ENCODE data around the gene HOXA7.
A peak's percentile ranks its signal among the peaks of the same experiment; 100 is the strongest.

The HOXA7 gene

GRCh38 chr7:27175626-27176523 is 19.4 kb upstream of the HOXA7 start:
- Histone ChIP-seq H3K4me3 (ENCODE audit: low read length) (peak overlapping the region; percentile 78), H3K27ac (ENCODE audit: low read depth, low read length) (peak overlapping the region; percentile 96), H3K9ac (ENCODE audit: low read length) (peak overlapping the region; percentile 55), H3K4me1 (ENCODE audit: control insufficient read depth, insufficient read depth, low read length) (peaks cover 10% of the 10 kb centered on the region), H3K27me3 (ENCODE audit: control insufficient read depth, insufficient read depth, low read length) (peaks cover 9% of the 10 kb centered on the region), H3K36me3 (ENCODE audit: control insufficient read depth, insufficient read depth, low read length) (no peaks in the 10 kb centered on the region)

- peaks cover 5% of the 10 kb centered on the region for H3K4me1 ChIP-seq (ENCODE audit: control insufficient read depth, insufficient read depth, low read length)
- no peaks in the 10 kb centered on the region for H3K36me3 ChIP-seq (ENCODE audit: control insufficient read depth, insufficient read depth, low read length)
- H3K27me3 ChIP-seq (ENCODE audit: control insufficient read depth, insufficient read depth, low read length), result peaks cover 9% of the 10 kb centered on the region
- H3K4me3 ChIP-seq (ENCODE audit: low read length), result peak overlapping the region; percentile 78
- H3K27ac ChIP-seq (ENCODE audit: low read depth, low read length), result peak overlapping the region; percentile 96
- peak overlapping the region; percentile 55 for H3K9ac ChIP-seq (ENCODE audit: low read length)
These were observed 18.6 kb upstream of the HOXA7 start for GRCh38 chr7:27174874-27175625.

GRCh38 chr7:27173956-27174873 is 17.7 kb upstream of the HOXA7 start, which contains the start of gene HOXA10:
HOXA10 (minus strand) TSS chr7:27174320; CDS start chr7:27174306, 14 bp downstream.
- H3K27ac ChIP-seq (ENCODE audit: low read depth, low read length), result peak within 1 kb of the TSS; percentile 96
- H3K36me3 ChIP-seq (ENCODE audit: control insufficient read depth, insufficient read depth, low read length), result no peaks in the 10 kb centered on the region
- H3K27me3 ChIP-seq (ENCODE audit: control insufficient read depth, insufficient read depth, low read length), result peaks cover 6% of the 10 kb centered on the region
- H3K4me3 ChIP-seq (ENCODE audit: low read length), result peak within 1 kb of the TSS; percentile 78
- H3K4me1 ChIP-seq (ENCODE audit: control insufficient read depth, insufficient read depth, low read length), result peaks cover 5% of the 10 kb centered on the region
- peak within 1 kb of the TSS; percentile 81 for H3K9ac ChIP-seq (ENCODE audit: low read length)

- H3K4me1 ChIP-seq (ENCODE audit: control insufficient read depth, insufficient read depth, low read length), result peaks cover 5% of the 10 kb centered on the region
- H3K27me3 ChIP-seq (ENCODE audit: control insufficient read depth, insufficient read depth, low read length), result peaks cover 6% of the 10 kb centered on the region
- no peaks in the 10 kb centered on the region for H3K36me3 ChIP-seq (ENCODE audit: control insufficient read depth, insufficient read depth, low read length)
- H3K27ac ChIP-seq (ENCODE audit: low read depth, low read length), result peak overlapping the region; percentile 96
- peak overlapping the region; percentile 81 for H3K9ac ChIP-seq (ENCODE audit: low read length)
- H3K4me3 ChIP-seq (ENCODE audit: low read length), result peak overlapping the region; percentile 78
These were observed 17.1 kb upstream of the HOXA7 start for GRCh38 chr7:27173511-27173955.

GRCh38 chr7:27172823-27173510 is 16.5 kb upstream of the HOXA7 start:
- Histone ChIP-seq H3K9ac (ENCODE audit: low read length) (peak overlapping the region; percentile 81), H3K4me1 (ENCODE audit: control insufficient read depth, insufficient read depth, low read length) (peaks cover 5% of the 10 kb centered on the region), H3K36me3 (ENCODE audit: control insufficient read depth, insufficient read depth, low read length) (no peaks in the 10 kb centered on the region), H3K27ac (ENCODE audit: low read depth, low read length) (peak overlapping the region; percentile 96), H3K4me3 (ENCODE audit: low read length) (peak overlapping the region; percentile 78), H3K27me3 (ENCODE audit: control insufficient read depth, insufficient read depth, low read length) (peaks cover 6% of the 10 kb centered on the region)

- Histone ChIP-seq H3K4me3 (ENCODE audit: low read length) (peak overlapping the region; percentile 78), H3K27me3 (ENCODE audit: control insufficient read depth, insufficient read depth, low read length) (peaks cover 6% of the 10 kb centered on the region), H3K4me1 (ENCODE audit: control insufficient read depth, insufficient read depth, low read length) (peaks cover 5% of the 10 kb centered on the region), H3K9ac (ENCODE audit: low read length) (peak overlapping the region; percentile 74), H3K36me3 (ENCODE audit: control insufficient read depth, insufficient read depth, low read length) (no peaks in the 10 kb centered on the region), H3K27ac (ENCODE audit: low read depth, low read length) (peak overlapping the region; percentile 96)
These were observed 15.9 kb upstream of the HOXA7 start for GRCh38 chr7:27172315-27172774.

- Histone ChIP-seq H3K27me3 (ENCODE audit: control insufficient read depth, insufficient read depth, low read length) (peaks cover 6% of the 10 kb centered on the region), H3K27ac (ENCODE audit: low read depth, low read length) (peak overlapping the region; percentile 96), H3K36me3 (ENCODE audit: control insufficient read depth, insufficient read depth, low read length) (no peaks in the 10 kb centered on the region), H3K4me1 (ENCODE audit: control insufficient read depth, insufficient read depth, low read length) (peaks cover 6% of the 10 kb centered on the region), H3K4me3 (ENCODE audit: low read length) (peak overlapping the region; percentile 78), H3K9ac (ENCODE audit: low read length) (peak overlapping the region; percentile 74)
These were observed 15.3 kb upstream of the HOXA7 start for GRCh38 chr7:27171637-27172314.

GRCh38 chr7:27171325-27171636 is 14.8 kb upstream of the HOXA7 start:
- H3K4me3 ChIP-seq (ENCODE audit: low read length), result peak overlapping the region; percentile 78
- H3K27ac ChIP-seq (ENCODE audit: low read depth, low read length), result peak overlapping the region; percentile 96

GRCh38 chr7:27170426-27171324 is 14.2 kb upstream of the HOXA7 start:
- Histone ChIP-seq H3K4me1 (ENCODE audit: control insufficient read depth, insufficient read depth, low read length) (peaks cover 8% of the 10 kb centered on the region), H3K9ac (ENCODE audit: low read length) (peak overlapping the region; percentile 22), H3K4me3 (ENCODE audit: low read length) (peak overlapping the region; percentile 78), H3K27ac (ENCODE audit: low read depth, low read length) (peak overlapping the region; percentile 96), H3K36me3 (ENCODE audit: control insufficient read depth, insufficient read depth, low read length) (no peaks in the 10 kb centered on the region), H3K27me3 (ENCODE audit: control insufficient read depth, insufficient read depth, low read length) (peaks cover 4% of the 10 kb centered on the region)

More at GRCh38 chr7:27171325-27171636, 14.8 kb upstream of the HOXA7 start:
- peaks cover 8% of the 10 kb centered on the region for H3K4me1 ChIP-seq (ENCODE audit: control insufficient read depth, insufficient read depth, low read length)
- peaks cover 6% of the 10 kb centered on the region for H3K27me3 ChIP-seq (ENCODE audit: control insufficient read depth, insufficient read depth, low read length)
- no peaks in the 10 kb centered on the region for H3K36me3 ChIP-seq (ENCODE audit: control insufficient read depth, insufficient read depth, low read length)
- peak overlapping the region; percentile 58 for H3K9ac ChIP-seq (ENCODE audit: low read length)

- peak overlapping the region; percentile 96 for H3K27ac ChIP-seq (ENCODE audit: low read depth, low read length)
- H3K9ac ChIP-seq (ENCODE audit: low read length), result peak overlapping the region; percentile 22
- peak overlapping the region; percentile 78 for H3K4me3 ChIP-seq (ENCODE audit: low read length)
- H3K36me3 ChIP-seq (ENCODE audit: control insufficient read depth, insufficient read depth, low read length), result no peaks in the 10 kb centered on the region
- H3K27me3 ChIP-seq (ENCODE audit: control insufficient read depth, insufficient read depth, low read length), result peaks cover 4% of the 10 kb centered on the region
- H3K4me1 ChIP-seq (ENCODE audit: control insufficient read depth, insufficient read depth, low read length), result peaks cover 5% of the 10 kb centered on the region
These were observed 13.4 kb upstream of the HOXA7 start for GRCh38 chr7:27169658-27170425.
